BLaER1 (cell line): ENCODE measurements around the gene ATG7.
A peak's percentile ranks its signal among the peaks of the same experiment; 100 is the strongest.
"Not testable (repeated sequence)": the region's sequence is repeated elsewhere in the genome, so short reads cannot be mapped to it uniquely, and the experiment has no call there.

Experiments
- H3K27ac ChIP-seq: shearing (Covaris generic); formaldehyde crosslinking; 2 replicates; pipeline ENCODE4 v1.8.1; 2022
- H3K27me3 ChIP-seq: shearing (Covaris generic); formaldehyde crosslinking; 2 replicates; pipeline ENCODE4 v1.8.1; 2022
- H3K36me3 ChIP-seq: shearing (Covaris generic); formaldehyde crosslinking; 2 replicates; pipeline ENCODE4 v1.8.1; 2022
- H3K4me1 ChIP-seq: shearing (Covaris generic); formaldehyde crosslinking; 2 replicates; pipeline ENCODE4 v1.8.1; 2022
- H3K4me2 ChIP-seq: shearing (Covaris generic); formaldehyde crosslinking; 2 replicates; pipeline ENCODE4 v1.8.1; 2022
- H3K4me3 ChIP-seq: shearing (Covaris generic); formaldehyde crosslinking; 2 replicates; pipeline ENCODE4 v1.8.1; 2022
- H3K9ac ChIP-seq: shearing (Covaris generic); formaldehyde crosslinking; 2 replicates; pipeline ENCODE4 v1.8.1; 2022
- H3K9me3 ChIP-seq: shearing (Covaris generic); formaldehyde crosslinking; 2 replicates; pipeline ENCODE4 v1.8.1; 2022
- H4K20me1 ChIP-seq: shearing (Covaris generic); formaldehyde crosslinking; 2 replicates; pipeline ENCODE4 v1.8.1; 2022
- Cebpa-rat ChIP-seq: shearing (Covaris generic); IDR thresholded peaks from 2 replicates; pipeline ENCODE4 v1.8.1; 2022

Gene ATG7

GRCh38 chr3:11565492-11565891 lies 293.3 kb downstream of the ATG7 start:
- Histone ChIP-seq H3K27ac (no peak overlapping the region), H3K9ac (no peak overlapping the region), H3K9me3 (no peaks in the 10 kb centered on the region), H3K4me1 (peaks cover 30% of the 10 kb centered on the region), H4K20me1 (peaks cover 100% of the 10 kb centered on the region), H3K4me3 (no peak overlapping the region), H3K36me3 (peaks cover 100% of the 10 kb centered on the region), H3K27me3 (no peaks in the 10 kb centered on the region), H3K4me2 (no peak overlapping the region)
- no peak for TF ChIP-seq Cebpa-rat

GRCh38 chr3:11565932-11566331 lies 293.7 kb downstream of the ATG7 start:
- no peak overlapping the region for H3K9ac ChIP-seq
- TF ChIP-seq Cebpa-rat = no peak
- H3K36me3 ChIP-seq = peaks cover 100% of the 10 kb centered on the region
- peaks cover 100% of the 10 kb centered on the region for H4K20me1 ChIP-seq
- no peak overlapping the region for H3K4me3 ChIP-seq
- H3K4me1 ChIP-seq = peaks cover 30% of the 10 kb centered on the region
- H3K27me3 ChIP-seq = no peaks in the 10 kb centered on the region
- H3K27ac ChIP-seq = no peak overlapping the region
- no peaks in the 10 kb centered on the region for H3K9me3 ChIP-seq
- H3K4me2 ChIP-seq = no peak overlapping the region

- Histone ChIP-seq H3K27me3 (no peaks in the 10 kb centered on the region), H3K9ac (no peak overlapping the region), H3K4me2 (no peak overlapping the region), H3K4me3 (no peak overlapping the region), H3K36me3 (peaks cover 100% of the 10 kb centered on the region), H4K20me1 (peaks cover 100% of the 10 kb centered on the region), H3K4me1 (peaks cover 28% of the 10 kb centered on the region), H3K9me3 (no peaks in the 10 kb centered on the region), H3K27ac (no peak overlapping the region)
- no peak for TF ChIP-seq Cebpa-rat
Observed at GRCh38 chr3:11566478-11566877, 294.3 kb downstream of the ATG7 start.

GRCh38 chr3:11566916-11567315 lies 294.7 kb downstream of the ATG7 start:
- Histone ChIP-seq H3K9ac (no peak overlapping the region), H4K20me1 (peaks cover 100% of the 10 kb centered on the region), H3K27ac (no peak overlapping the region), H3K4me1 (peaks cover 23% of the 10 kb centered on the region), H3K27me3 (no peaks in the 10 kb centered on the region), H3K36me3 (peaks cover 100% of the 10 kb centered on the region), H3K9me3 (no peaks in the 10 kb centered on the region), H3K4me2 (no peak overlapping the region), H3K4me3 (no peak overlapping the region)
- TF ChIP-seq Cebpa-rat = no peak

- Histone ChIP-seq H3K36me3 (peaks cover 99% of the 10 kb centered on the region), H3K9ac (no peak overlapping the region), H3K4me2 (no peak overlapping the region), H3K9me3 (no peaks in the 10 kb centered on the region), H4K20me1 (peaks cover 100% of the 10 kb centered on the region), H3K27ac (no peak overlapping the region), H3K27me3 (no peaks in the 10 kb centered on the region), H3K4me3 (no peak overlapping the region), H3K4me1 (peaks cover 15% of the 10 kb centered on the region)
- TF ChIP-seq Cebpa-rat = no peak
Observed at GRCh38 chr3:11567516-11568467, 295.6 kb downstream of the ATG7 start.

- TF ChIP-seq Cebpa-rat = no peak
- H3K9ac ChIP-seq = no peak overlapping the region
- H3K4me2 ChIP-seq = no peak overlapping the region
Observed at GRCh38 chr3:11568503-11569155, 296.4 kb downstream of the ATG7 start.

GRCh38 chr3:11569156-11569741 lies 297.1 kb downstream of the ATG7 start:
- Histone ChIP-seq H3K27me3 (no peaks in the 10 kb centered on the region), H3K27ac (0 out of 2 replicates have a peak overlapping the region, but pooled peaks have one; percentile 18), H4K20me1 (peaks cover 100% of the 10 kb centered on the region), H3K36me3 (peaks cover 97% of the 10 kb centered on the region), H3K4me1 (peaks cover 7% of the 10 kb centered on the region; the same call in 1 of the 2 replicates), H3K9me3 (no peaks in the 10 kb centered on the region), H3K9ac (no peak overlapping the region), H3K4me2 (no peak overlapping the region), H3K4me3 (no peak overlapping the region)
- no peak for TF ChIP-seq Cebpa-rat

More at GRCh38 chr3:11568503-11569155, 296.4 kb downstream of the ATG7 start:
- Histone ChIP-seq H3K4me1 (peaks cover 7% of the 10 kb centered on the region; the same call in 1 of the 2 replicates), H3K4me3 (no peak overlapping the region), H3K27ac (no peak overlapping the region), H4K20me1 (peaks cover 100% of the 10 kb centered on the region), H3K27me3 (no peaks in the 10 kb centered on the region), H3K36me3 (peaks cover 97% of the 10 kb centered on the region), H3K9me3 (no peaks in the 10 kb centered on the region)

GRCh38 chr3:11570251-11570650 lies 298.1 kb downstream of the ATG7 start:
- H3K36me3 ChIP-seq = peaks cover 97% of the 10 kb centered on the region
- no peaks in the 10 kb centered on the region for H3K9me3 ChIP-seq
- peaks cover 100% of the 10 kb centered on the region for H4K20me1 ChIP-seq

GRCh38 chr3:11570789-11571495 lies 298.7 kb downstream of the ATG7 start:
- Histone ChIP-seq H3K9ac (no peak overlapping the region), H3K36me3 (peaks cover 97% of the 10 kb centered on the region), H3K27ac (peak overlapping the region; percentile 18; the same call in 1 of the 2 replicates), H3K4me1 (peaks cover 7% of the 10 kb centered on the region; the same call in 1 of the 2 replicates), H3K4me2 (no peak overlapping the region), H3K27me3 (no peaks in the 10 kb centered on the region), H3K4me3 (no peak overlapping the region), H4K20me1 (peaks cover 100% of the 10 kb centered on the region), H3K9me3 (no peaks in the 10 kb centered on the region)
- TF ChIP-seq Cebpa-rat = no peak

More at GRCh38 chr3:11570251-11570650, 298.1 kb downstream of the ATG7 start:
- TF ChIP-seq Cebpa-rat = no peak
- no peak overlapping the region for H3K9ac ChIP-seq
- no peak overlapping the region for H3K27ac ChIP-seq
- H3K4me2 ChIP-seq = no peak overlapping the region
- peaks cover 7% of the 10 kb centered on the region; the same call in 1 of the 2 replicates for H3K4me1 ChIP-seq
- H3K27me3 ChIP-seq = no peaks in the 10 kb centered on the region
- no peak overlapping the region for H3K4me3 ChIP-seq

GRCh38 chr3:11572660-11573059 lies 300.5 kb downstream of the ATG7 start:
- not testable (repeated sequence) for H3K9me3 ChIP-seq, H3K27me3 ChIP-seq, H3K4me2 ChIP-seq, H3K4me3 ChIP-seq, H3K27ac ChIP-seq, H3K9ac ChIP-seq
- H3K36me3 ChIP-seq = peaks cover 81% of the 10 kb centered on the region
- H3K4me1 ChIP-seq = peaks cover 25% of the 10 kb centered on the region
- peaks cover 100% of the 10 kb centered on the region for H4K20me1 ChIP-seq
